GM21723 (cell line): ENCODE results near the gene GNAI3.

Source experiments
- ATAC-seq: cut with Tn5 transposase; IDR thresholded peaks from one replicate; pipeline ENCODE4 v1.9.1; 2021; ENCODE audit warnings: mild to moderate bottlenecking, moderate library complexity; ENCODE audit not compliant: unreplicated experiment

Gene GNAI3

DNA sequence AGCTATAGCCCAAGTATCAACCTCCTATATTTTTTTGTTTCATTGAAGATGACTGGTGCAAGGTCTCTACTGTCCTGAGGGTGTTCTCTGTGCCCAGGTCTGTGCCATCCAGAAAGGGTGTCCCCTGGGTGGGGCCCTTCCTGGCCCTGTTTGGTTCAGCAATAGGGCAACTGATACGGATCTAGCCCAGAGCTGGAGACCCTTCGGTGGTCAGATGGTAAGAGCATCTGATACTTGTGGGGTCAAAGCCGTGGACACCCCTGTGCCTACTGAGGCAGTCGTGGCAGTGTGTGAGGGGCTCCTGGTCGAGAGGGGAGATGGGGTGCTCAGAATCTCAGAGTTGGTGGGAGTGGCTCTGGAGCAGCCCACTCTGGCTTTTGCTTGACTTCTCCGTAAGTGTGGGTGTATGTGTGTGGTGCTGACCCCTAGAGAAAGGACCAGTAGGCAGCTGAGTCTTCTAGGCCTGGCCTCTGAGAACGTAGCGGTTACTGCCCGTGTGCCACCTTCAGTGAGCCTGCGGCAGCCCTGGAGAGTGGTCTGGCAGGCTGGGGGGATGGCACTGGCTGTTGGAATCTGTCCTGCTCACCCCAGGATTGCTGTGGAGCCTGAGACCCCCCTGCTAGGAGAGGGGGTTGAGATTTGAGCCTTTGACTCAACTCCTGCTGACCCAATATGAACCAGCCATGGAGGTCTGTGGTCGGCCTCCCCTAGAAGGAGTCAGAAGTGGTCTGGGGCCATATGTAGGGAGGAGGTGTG, 73.9 kb downstream of the GNAI3 start:
- no peak for ATAC-seq

GRCh38 chr1:109622895-109623294, 74.5 kb downstream of the GNAI3 start:
- ATAC-seq = no peak

DNA sequence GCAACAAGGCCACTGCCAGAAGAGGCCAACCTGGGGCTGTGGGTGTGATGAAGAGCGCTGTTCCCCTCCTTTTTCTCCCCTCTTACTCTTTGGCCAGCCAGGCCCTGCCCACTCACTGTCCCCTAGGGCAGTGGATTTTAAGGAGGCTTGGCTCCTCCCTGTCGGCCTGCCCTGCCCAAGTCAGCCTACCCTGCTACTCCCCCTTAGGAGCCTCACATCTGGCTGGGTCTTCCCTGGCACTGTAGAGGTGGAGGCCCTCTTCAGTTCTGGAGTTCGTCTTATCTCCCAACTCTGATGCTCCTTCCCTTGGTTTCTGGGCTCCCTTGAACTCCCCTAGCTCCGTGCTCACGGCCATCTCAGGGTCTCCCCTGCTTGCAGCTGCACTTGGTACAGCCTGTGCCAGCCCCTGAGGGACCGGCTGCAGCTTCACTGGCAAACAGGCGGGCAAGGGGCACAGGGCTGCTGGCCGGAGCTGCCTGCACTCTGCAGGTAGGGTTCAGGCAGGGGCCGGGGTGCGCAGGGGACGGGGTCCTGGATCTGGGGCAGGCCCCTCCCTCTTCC, 75.3 kb downstream of the GNAI3 start:
- ATAC-seq = no peak

GRCh38 chr1:109624201-109625010, 76.0 kb downstream of the GNAI3 start:
- ATAC-seq = no peak

- no peak for ATAC-seq
These were observed 76.8 kb downstream of the GNAI3 start for GRCh38 chr1:109625176-109625575.

- ATAC-seq = no peak
These were observed 77.5 kb downstream of the GNAI3 start for GRCh38 chr1:109625601-109626560.

- no peak for ATAC-seq
These were observed 78.4 kb downstream of the GNAI3 start for GRCh38 chr1:109626682-109627408.

GRCh38 chr1:109627692-109628399, 79.4 kb downstream of the GNAI3 start:
- ATAC-seq = no peak

GRCh38 chr1:109628540-109629321, 80.3 kb downstream of the GNAI3 start:
- ATAC-seq = no peak

GRCh38 chr1:109629372-109630030, 81.1 kb downstream of the GNAI3 start:
- no peak for ATAC-seq

- no peak for ATAC-seq
These were observed 81.9 kb downstream of the GNAI3 start for GRCh38 chr1:109630081-109630897.

GRCh38 chr1:109630898-109631512, 82.6 kb downstream of the GNAI3 start:
- no peak for ATAC-seq

DNA sequence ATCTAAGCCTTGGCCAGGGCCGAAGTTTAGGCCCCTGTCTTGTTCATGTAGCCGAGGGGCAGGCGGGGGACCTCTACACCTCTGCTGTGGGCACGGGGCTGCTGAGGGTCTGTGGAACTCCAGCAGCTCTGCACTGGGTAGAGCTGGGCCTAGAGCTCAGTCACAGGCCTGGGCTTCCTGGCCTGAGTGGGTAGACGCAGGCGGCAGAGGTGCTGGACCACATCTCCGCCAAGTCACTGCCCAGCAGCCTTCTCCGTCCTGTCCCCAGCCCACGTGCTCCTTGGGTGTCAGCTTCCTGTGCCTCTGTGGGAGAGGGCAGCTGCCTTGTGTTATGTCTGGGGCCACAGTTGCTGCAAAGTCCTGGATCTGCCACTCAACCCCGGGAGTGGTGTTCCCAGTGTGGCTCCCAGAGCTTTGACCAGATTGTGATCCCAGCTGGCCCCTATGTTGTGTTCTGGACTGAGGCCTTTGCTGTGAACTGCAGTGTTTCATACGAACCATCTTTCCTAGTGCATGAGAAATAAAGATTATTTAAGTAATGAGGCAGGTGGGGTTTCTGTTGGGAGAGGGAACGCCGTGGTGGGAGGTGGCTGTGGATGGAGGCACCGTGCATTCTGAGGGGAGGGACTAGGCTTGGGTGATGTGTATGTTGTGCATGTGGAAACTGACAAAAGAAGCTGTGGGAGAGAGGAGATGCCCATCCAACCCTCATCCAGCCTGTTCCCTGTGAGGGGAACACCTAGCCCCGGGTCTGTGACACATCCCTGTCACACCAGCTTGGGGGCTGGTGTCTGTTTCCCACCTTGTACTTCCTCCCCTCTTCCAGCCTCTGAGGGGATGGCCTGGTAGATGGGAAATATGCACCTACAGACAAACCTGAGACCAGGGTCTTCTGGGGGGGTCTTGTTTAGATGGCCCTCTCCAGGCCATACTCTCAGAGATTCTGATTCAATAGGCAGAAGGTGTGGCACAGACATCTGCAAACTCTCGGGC, 83.4 kb downstream of the GNAI3 start:
- no peak for ATAC-seq

DNA sequence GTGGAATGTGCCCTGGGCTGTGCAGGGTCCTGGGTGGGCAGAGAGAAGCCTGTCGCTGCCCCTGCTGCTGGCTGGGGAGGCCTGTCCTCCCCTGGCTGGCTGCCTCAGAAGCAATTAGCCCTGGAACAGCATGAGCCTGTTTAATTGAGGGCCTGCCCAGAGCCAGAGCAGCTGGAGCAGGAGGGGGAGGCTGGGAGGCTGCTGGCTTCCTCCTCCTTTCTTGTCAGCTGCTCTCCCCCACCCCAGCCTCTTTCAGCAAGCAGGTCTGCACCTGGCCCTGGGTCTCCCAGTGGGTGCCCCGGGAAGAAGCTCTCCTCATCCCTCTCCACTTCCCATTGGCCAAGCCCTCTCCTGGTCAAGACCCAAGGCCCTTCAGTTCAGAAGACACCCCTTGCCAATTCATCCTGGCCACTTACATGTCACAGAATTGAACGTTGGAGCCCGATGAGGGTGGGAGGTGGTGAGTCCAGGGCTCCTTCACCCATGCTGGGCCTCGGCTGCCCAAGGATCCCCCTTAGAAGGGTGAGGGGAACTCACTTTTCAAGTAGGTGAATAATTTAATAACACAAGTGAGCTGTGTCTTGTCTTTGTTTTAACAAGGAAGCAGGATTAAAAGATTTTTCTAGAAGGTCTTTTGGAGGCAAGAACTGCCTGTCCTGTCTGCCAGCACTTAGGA, 84.4 kb downstream of the GNAI3 start:
- no peak for ATAC-seq

DNA sequence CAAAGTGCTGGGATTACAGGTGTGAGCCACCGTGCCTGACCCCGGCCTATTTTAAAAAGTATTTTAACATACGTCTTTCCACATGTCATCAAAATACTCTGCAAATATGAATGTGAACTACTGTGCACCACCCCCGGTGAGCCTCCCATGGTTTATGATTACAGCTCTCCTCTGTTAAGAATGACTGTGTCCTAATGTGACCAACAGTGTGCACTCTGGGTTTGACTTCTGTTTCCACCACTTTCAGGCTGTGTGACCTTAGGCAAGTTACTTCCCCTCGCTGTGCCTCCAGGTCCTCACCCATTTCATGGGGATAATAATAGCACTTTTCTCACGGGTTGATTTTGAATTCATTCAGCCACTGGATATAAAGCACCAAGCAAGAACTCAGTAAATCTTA, 85.9 kb downstream of the GNAI3 start:
- ATAC-seq = no peak
